ENCODE measurements around the gene MAST4. TPM values are rescaled to one million over a fixed set of nuclear protein-coding genes. Genes with fewer than 3 reads are reported as not detected.

MAST4 gene
- polyA plus RNA-seq, 1 experiment = 11.6 TPM

DNA sequence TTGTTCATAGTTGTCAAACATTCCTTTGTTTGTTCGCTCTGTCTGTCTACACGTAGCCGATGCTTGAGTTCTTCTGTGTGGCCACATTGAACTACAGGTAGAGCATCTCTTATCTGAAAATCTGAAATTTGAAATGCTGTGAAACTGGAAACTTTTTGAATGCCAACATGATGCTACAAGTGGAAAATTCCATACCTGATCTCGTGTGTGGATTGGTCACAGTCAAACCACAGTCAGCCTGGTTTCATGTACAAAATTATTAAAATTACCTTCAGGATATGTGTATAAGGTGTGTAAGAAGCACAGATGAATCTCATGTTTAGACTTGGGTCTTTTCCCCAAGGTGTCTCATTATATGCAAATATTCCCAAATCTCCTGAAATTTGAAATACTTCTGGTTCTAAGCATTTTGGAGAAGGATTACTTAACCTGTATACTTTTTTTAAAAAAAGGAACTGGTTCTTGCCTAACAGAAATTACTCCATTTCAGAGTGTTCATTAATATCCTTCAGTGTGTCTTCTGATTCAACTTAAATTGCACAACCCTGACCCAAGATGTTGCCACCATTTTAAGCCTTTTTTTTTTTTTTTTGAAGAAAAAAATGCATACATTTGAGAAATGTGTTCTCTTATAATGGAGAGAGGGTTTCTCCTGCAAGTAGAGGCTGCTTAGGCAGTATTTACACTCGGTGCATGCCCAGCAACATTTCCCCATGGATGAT lies 254.3 kb downstream of the MAST4 start:
- ChIA-PET CTCF (interaction anchor here (0.6 to 1.3 kb wide), 2 partner anchors 143 to 300 kb away, joined by 3 to 4 read pairs; no protein-coding TSS in a partner anchor), POLR2A (no interaction called here)
- Histone ChIP-seq H3K27ac (ENCODE audit: low read depth, low read length) (no peak overlapping the region), H3K9me3 (ENCODE audit: control insufficient read depth, insufficient read depth, low read length) (no peaks in the 10 kb centered on the region), H3K4me3 (ENCODE audit: low read depth, low read length) (no peak overlapping the region), H3K27me3 (ENCODE audit: control insufficient read depth, insufficient read depth, low read length) (no peaks in the 10 kb centered on the region)
- TF ChIP-seq, protein P1, sequence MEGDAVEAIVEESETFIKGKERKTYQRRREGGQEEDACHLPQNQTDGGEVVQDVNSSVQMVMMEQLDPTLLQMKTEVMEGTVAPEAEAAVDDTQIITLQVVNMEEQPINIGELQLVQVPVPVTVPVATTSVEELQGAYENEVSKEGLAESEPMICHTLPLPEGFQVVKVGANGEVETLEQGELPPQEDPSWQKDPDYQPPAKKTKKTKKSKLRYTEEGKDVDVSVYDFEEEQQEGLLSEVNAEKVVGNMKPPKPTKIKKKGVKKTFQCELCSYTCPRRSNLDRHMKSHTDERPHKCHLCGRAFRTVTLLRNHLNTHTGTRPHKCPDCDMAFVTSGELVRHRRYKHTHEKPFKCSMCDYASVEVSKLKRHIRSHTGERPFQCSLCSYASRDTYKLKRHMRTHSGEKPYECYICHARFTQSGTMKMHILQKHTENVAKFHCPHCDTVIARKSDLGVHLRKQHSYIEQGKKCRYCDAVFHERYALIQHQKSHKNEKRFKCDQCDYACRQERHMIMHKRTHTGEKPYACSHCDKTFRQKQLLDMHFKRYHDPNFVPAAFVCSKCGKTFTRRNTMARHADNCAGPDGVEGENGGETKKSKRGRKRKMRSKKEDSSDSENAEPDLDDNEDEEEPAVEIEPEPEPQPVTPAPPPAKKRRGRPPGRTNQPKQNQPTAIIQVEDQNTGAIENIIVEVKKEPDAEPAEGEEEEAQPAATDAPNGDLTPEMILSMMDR (IDR thresholded peaks at IDR 0.05; ENCODE audit: low read depth, low read length) = no peak
- DNase-seq (ENCODE audit: low read depth, low spot score) = no peak

DNA sequence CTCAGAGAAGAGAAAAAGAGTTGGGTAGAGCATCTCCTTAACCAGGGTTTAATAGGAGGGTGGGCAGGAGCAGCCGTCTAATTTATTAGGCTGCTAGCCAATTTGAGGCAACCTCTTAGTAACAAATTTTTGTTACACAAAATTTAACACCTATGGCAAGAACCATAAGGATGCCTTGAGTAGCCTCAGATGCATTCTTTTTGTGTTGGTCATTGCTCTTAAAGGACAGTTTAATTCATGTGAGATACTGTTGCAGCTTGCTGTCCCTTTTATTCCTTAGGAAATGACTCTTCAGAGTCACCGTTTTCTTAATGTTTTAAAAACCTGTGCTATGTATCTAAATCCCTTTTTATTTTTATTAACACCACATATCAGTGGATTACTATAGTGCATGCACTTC lies 255.1 kb downstream of the MAST4 start:
- no peak for DNase-seq (ENCODE audit: low read depth, low spot score)
- POLR2A ChIA-PET = no interaction called here

DNA sequence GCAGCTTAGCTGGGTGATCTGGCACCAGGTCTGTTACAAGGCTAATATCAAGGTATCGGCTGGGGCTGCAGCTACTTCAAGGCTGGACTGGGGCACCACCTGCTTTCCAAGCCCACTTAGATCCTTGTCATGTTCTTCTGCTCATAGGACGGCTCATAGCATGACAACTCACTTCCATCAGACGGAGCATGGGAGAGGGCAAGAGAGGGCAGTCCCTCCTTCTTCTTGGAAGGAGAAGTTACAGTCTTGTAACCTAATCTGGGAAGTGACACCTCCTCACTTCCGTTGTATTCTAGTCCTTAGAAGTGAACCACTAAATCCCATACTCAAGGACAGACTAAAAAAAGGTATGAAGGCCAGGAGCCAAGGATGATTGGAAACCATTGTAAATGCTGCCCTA lies 258.2 kb downstream of the MAST4 start:
- Histone ChIP-seq H3K27ac (ENCODE audit: low read depth, low read length) (no peak overlapping the region), H3K4me3 (ENCODE audit: low read depth, low read length) (no peak overlapping the region), H3K9me3 (ENCODE audit: control insufficient read depth, insufficient read depth, low read length) (no peaks in the 10 kb centered on the region), H3K27me3 (ENCODE audit: control insufficient read depth, insufficient read depth, low read length) (no peaks in the 10 kb centered on the region)
- CTCF ChIA-PET = interaction anchor here (1.2 kb wide), 1 partner anchor 24 kb away, joined by 3 read pairs; no protein-coding TSS in a partner anchor
- TF ChIP-seq, protein P1 (IDR thresholded peaks at IDR 0.05; ENCODE audit: low read depth, low read length) = no peak
- no peak for DNase-seq (ENCODE audit: low read depth, low spot score)
- POLR2A ChIA-PET = no interaction called here

More for the DNA sequence above, 255.1 kb downstream of the MAST4 start:
- Histone ChIP-seq H3K27me3 (ENCODE audit: control insufficient read depth, insufficient read depth, low read length) (no peaks in the 10 kb centered on the region), H3K27ac (ENCODE audit: low read depth, low read length) (no peak overlapping the region), H3K4me3 (ENCODE audit: low read depth, low read length) (no peak overlapping the region), H3K9me3 (ENCODE audit: control insufficient read depth, insufficient read depth, low read length) (no peaks in the 10 kb centered on the region)
- CTCF ChIA-PET = no interaction called here
- TF ChIP-seq, protein P1 (IDR thresholded peaks at IDR 0.05; ENCODE audit: low read depth, low read length) = no peak

DNA sequence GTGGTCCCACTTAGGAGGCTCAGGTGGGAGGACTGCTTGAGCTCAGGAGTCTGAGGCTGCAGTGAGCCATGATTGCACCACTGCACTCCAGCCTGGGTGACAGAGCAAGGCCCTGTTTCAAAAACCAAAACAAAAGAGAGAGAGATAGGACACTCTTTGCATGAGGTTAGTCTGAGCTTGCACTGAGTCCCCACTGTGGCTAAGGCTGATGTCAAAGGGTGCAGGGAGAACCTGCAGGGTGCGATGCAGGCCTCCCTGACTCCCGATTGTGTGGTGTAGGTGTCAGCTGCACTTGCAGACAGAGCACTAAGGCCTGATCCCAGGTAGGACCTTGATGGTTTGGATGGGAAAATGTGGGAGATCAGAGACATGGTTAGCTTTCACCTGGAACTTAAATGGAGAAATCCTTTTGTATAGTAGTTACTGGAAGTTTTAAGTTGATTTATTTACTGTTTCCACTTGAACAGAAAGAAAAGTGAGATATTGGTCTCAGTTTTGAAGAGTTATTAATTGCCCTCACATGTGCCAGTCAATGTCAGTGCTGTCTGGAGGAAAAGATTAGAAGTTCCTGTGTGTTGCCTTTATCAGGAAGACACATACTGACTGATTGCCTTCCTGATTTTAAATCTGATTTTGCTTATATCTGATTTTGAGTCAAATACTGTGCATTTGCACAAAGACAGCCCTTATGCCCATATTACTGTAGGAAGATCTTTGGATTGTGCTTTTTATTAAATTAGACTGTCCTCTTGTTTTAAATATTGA lies 260.0 kb downstream of the MAST4 start:
- no peak for DNase-seq (ENCODE audit: low read depth, low spot score)
- Histone ChIP-seq H3K27ac (ENCODE audit: low read depth, low read length) (no peak overlapping the region), H3K4me3 (ENCODE audit: low read depth, low read length) (no peak overlapping the region), H3K27me3 (ENCODE audit: control insufficient read depth, insufficient read depth, low read length) (no peaks in the 10 kb centered on the region), H3K9me3 (ENCODE audit: control insufficient read depth, insufficient read depth, low read length) (no peaks in the 10 kb centered on the region)
- ChIA-PET POLR2A (no interaction called here), CTCF (no interaction called here)
- TF ChIP-seq, protein P1 (IDR thresholded peaks at IDR 0.05; ENCODE audit: low read depth, low read length) = no peak

DNA sequence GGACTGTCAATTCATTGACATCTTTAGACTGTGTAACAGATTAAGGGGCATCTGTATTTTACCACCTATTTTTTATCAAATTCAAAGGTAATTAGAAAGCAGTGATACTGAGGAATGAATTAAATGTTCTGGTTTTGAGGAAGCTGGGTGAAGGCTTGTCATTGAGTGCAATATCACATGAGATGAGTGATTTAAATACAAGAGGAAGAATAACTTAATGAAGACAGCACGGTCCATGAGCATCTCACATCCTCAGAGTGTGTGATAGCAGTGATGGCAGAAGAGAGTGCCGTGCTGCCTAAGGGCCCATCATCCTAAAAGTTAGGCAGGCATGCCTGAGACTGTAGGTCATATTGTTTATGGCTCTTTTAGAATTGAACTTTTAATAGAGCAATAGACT lies 263.3 kb downstream of the MAST4 start:
- POLR2A ChIA-PET = no interaction called here
- TF ChIP-seq, protein P1 (IDR thresholded peaks at IDR 0.05; ENCODE audit: low read depth, low read length) = no peak
- CTCF ChIA-PET = no interaction called here
- H3K27ac ChIP-seq (ENCODE audit: low read depth, low read length) = no peak overlapping the region
- H3K9me3 ChIP-seq (ENCODE audit: control insufficient read depth, insufficient read depth, low read length) = no peaks in the 10 kb centered on the region
- H3K27me3 ChIP-seq (ENCODE audit: control insufficient read depth, insufficient read depth, low read length) = no peaks in the 10 kb centered on the region
- DNase-seq (ENCODE audit: low read depth, low spot score) = no peak
- H3K4me3 ChIP-seq (ENCODE audit: low read depth, low read length) = no peak overlapping the region
